ENCODE results near the gene MFSD1. TPM values are rescaled to one million over a fixed set of nuclear protein-coding genes. Genes with fewer than 3 reads are reported as not detected.

The MFSD1 gene
- total RNA-seq, 1 experiment from 2014 or later, result 45.3 TPM

DNA sequence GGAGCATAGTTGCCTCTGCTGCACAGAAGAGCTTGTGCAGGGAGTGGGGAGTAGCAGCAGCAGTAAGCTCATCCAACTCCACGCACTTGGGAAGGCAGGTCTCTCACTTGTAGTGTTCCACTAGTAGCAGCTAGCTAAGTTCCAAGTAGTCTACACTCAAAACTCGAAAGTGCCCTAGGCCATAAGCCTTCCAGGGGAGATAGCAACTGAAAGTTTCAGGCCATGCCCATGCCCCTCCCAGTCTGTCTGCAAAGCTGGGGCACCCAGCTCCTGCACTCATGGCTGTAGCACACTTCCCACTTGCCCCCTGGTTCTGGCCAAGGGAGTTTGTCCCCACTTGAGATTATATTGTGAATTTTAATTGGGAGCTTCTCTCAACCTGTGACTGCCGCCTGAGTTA, 57.5 kb downstream of the MFSD1 start:
- no peak for TF ChIP-seq CTCF (conservative IDR thresholded peaks at IDR 0.05; ENCODE audit: low read depth, low read length)
- intact Hi-C loops (cut with micrococcal nuclease), result no loop called here
- no TSS peak for BruUV-seq (replicated peaks)

DNA sequence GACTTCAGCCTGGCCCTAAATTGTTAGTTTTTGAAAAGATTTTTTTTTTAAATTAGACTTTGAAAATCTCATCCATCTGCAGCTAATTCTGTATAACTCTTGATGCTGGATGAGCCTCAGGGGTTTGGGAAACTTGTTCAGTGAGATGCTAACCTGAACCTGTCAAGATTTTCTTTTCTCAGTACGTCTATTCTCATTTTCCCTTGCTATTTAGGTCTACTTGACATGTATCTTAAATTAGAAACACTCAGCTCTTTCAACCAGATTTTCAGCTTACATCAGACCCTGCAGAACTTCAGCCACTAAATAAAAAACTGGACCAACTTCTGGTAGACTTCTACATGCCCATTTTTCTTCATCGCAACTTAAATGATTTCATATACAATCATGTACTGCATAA, 61.4 kb downstream of the MFSD1 start:
- H3K79me2 ChIP-seq (ENCODE audit: low read length), result no peaks in the 10 kb centered on the region
- H3K4me2 ChIP-seq (ENCODE audit: low read length), result no peak overlapping the region
- H2AFZ ChIP-seq (ENCODE audit: low read length), result no peak overlapping the region
- H3K4me3 ChIP-seq (ENCODE audit: low read length), result no peak overlapping the region
- no peak for ATAC-seq
- no peak for DNase-seq
- intact Hi-C loops (cut with micrococcal nuclease), result no loop called here
- no peak overlapping the region for H3K9ac ChIP-seq (ENCODE audit: low read length)
- H3K27ac ChIP-seq (ENCODE audit: low read length), result no peak overlapping the region
- H3F3A ChIP-seq (ENCODE audit: low read length, unreplicated experiment), result no peaks in the 10 kb centered on the region
- H3K4me1 ChIP-seq (ENCODE audit: insufficient read depth, low read length), result peaks cover 4% of the 10 kb centered on the region; the same call in 1 of the 2 replicates
- CTCF ChIA-PET, result no interaction called here
- no peaks in the 10 kb centered on the region for H3K27me3 ChIP-seq (ENCODE audit: low read length)
- POLR2A ChIA-PET (ENCODE audit: unreplicated experiment), result no interaction called here
- TF ChIP-seq EZH2 (IDR thresholded peaks at IDR 0.05; ENCODE audit: low read length, unreplicated experiment), result no peak
- no peak for TF ChIP-seq EZH2phosphoT487 (IDR thresholded peaks at IDR 0.05; ENCODE audit: borderline replicate concordance, low read length)
- TF ChIP-seq CTCF (conservative IDR thresholded peaks at IDR 0.05; ENCODE audit: low read depth, low read length), result no peak
- no peaks in the 10 kb centered on the region for H4K20me1 ChIP-seq (ENCODE audit: low read length)
- H3K9me3 ChIP-seq (ENCODE audit: low read length), result no peaks in the 10 kb centered on the region
- BruUV-seq (replicated peaks), result no TSS peak
- no peaks in the 10 kb centered on the region for H3K36me3 ChIP-seq (ENCODE audit: low read depth, low read length)
- no peaks in the 10 kb centered on the region for H3K9me2 ChIP-seq (replicated peaks; ENCODE audit: low read length)

More for the DNA sequence above, 57.5 kb downstream of the MFSD1 start:
- Histone ChIP-seq H3K27ac (ENCODE audit: low read length) (no peak overlapping the region), H3K36me3 (ENCODE audit: low read depth, low read length) (no peaks in the 10 kb centered on the region), H3K27me3 (ENCODE audit: low read length) (no peaks in the 10 kb centered on the region), H3K9me2 (replicated peaks; ENCODE audit: low read length) (no peaks in the 10 kb centered on the region), H4K20me1 (ENCODE audit: low read length) (no peaks in the 10 kb centered on the region), H2AFZ (ENCODE audit: low read length) (no peak overlapping the region), H3K9me3 (ENCODE audit: low read length) (no peaks in the 10 kb centered on the region), H3K79me2 (ENCODE audit: low read length) (no peaks in the 10 kb centered on the region), H3K4me2 (ENCODE audit: low read length) (no peak overlapping the region), H3F3A (ENCODE audit: low read length, unreplicated experiment) (no peaks in the 10 kb centered on the region), H3K4me1 (ENCODE audit: insufficient read depth, low read length) (no peaks in the 10 kb centered on the region), H3K9ac (ENCODE audit: low read length) (no peak overlapping the region), H3K4me3 (ENCODE audit: low read length) (no peak overlapping the region)
- CTCF ChIA-PET, result no interaction called here
- no peak for DNase-seq
- POLR2A ChIA-PET (ENCODE audit: unreplicated experiment), result no interaction called here
- no peak for ATAC-seq

DNA sequence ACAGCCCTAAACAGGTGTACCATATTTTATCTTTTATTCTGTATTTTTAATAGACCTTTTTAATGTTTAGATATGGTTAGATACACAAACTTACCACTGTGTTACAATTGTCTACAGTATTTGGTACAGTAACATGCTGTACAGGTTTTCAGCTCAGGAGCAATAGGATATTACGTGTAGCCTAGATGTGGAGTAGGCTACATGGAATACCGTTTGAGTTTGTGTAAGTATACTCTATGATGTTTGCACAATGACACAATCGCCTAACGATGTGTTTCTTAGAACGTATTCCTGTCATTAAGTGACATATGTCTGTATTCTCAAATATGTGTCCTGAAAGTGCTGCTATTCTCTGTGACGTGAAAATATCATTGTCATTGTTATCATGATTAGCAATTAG, 62.6 kb downstream of the MFSD1 start:
- H3K9ac ChIP-seq (ENCODE audit: low read length), result no peak overlapping the region
- H3K36me3 ChIP-seq (ENCODE audit: low read depth, low read length), result no peaks in the 10 kb centered on the region
- ChIA-PET POLR2A (ENCODE audit: unreplicated experiment) (no interaction called here), CTCF (no interaction called here)
- TF ChIP-seq EZH2 (IDR thresholded peaks at IDR 0.05; ENCODE audit: low read length, unreplicated experiment) (no peak), CTCF (conservative IDR thresholded peaks at IDR 0.05; ENCODE audit: low read depth, low read length) (no peak), EZH2phosphoT487 (IDR thresholded peaks at IDR 0.05; ENCODE audit: borderline replicate concordance, low read length) (no peak)
- H3K79me2 ChIP-seq (ENCODE audit: low read length), result no peaks in the 10 kb centered on the region
- DNase-seq (peak; percentile 71), ATAC-seq (peak; percentile 95)
- BruUV-seq (replicated peaks), result no TSS peak
- peaks cover 4% of the 10 kb centered on the region; the same call in 1 of the 2 replicates for H3K4me1 ChIP-seq (ENCODE audit: insufficient read depth, low read length)
- H2AFZ ChIP-seq (ENCODE audit: low read length), result no peak overlapping the region
- H3K9me2 ChIP-seq (replicated peaks; ENCODE audit: low read length), result no peaks in the 10 kb centered on the region
- no peak overlapping the region for H3K4me3 ChIP-seq (ENCODE audit: low read length)
- intact Hi-C loops (cut with micrococcal nuclease), result no loop called here
- no peak overlapping the region for H3K27ac ChIP-seq (ENCODE audit: low read length)
- no peaks in the 10 kb centered on the region for H3F3A ChIP-seq (ENCODE audit: low read length, unreplicated experiment)
- H3K27me3 ChIP-seq (ENCODE audit: low read length), result no peaks in the 10 kb centered on the region
- H3K4me2 ChIP-seq (ENCODE audit: low read length), result no peak overlapping the region
- H4K20me1 ChIP-seq (ENCODE audit: low read length), result no peaks in the 10 kb centered on the region
- H3K9me3 ChIP-seq (ENCODE audit: low read length), result no peaks in the 10 kb centered on the region
